CD4-positive, alpha-beta T cell treated with Interferon gamma for 1 hour (primary cell): Measurements from ENCODE around the gene TRIM62.
"Not testable (repeated sequence)": the region's sequence is repeated elsewhere in the genome, so short reads cannot be mapped to it uniquely, and the experiment has no call there.

ENCODE experiments used
- DNase-seq: peaks from one replicate; pipeline ENCODE4 v3.0.0-alpha.2; 2020

TRIM62 gene

GRCh38 chr1:33157131-33157530 lies 24.7 kb downstream of the TRIM62 start:
- no peak for DNase-seq

DNA sequence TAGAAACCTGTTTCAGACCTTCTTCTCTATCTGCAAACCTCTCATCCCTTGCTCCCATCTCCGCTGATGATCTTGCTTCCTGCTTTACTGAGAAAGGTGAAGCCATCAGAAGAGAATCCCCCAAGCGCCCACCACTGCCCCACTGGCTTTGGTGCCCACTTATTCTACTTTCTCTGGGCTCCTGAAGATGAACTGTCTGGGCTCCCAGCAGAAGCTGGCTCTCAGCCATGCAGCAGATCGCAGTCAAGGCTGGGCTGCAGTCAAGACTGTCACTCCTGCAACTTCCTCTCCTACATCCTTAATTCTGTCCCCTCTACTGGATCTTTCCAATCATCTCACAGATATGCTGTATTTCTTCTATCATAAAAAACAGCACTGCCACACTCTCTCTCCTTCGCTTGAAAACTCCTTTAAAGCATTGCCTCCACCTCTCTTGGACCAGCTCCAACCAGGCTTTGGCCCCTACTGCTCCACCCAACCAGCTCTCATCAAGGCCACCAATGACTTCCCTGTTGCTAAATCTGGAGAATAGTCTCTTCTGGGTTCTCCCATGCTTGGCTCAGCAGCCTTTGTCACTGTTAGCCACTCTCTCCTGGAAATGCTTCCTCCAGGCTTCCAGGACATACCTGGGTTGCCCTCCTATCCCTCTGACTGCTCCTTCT lies 25.8 kb downstream of the TRIM62 start:
- DNase-seq: no peak

DNA sequence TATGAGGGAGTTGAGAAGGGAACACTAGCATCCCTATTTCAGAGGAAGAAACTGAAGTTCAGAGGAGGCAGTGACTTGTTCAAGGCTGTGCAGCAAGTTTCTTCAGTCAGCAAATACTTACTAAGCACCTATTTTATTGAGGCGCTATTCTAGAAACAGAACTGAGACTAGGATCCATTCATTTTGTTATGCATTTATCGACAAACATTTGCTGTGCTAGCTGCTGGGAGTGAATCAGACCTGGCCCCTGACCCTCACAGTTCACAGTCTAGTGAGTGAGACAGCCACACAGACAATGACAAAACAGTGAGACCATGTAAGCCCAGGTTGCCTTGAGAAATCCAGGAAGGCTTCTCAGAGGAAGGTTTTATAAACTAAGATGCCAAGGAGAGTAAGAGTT lies 28.2 kb downstream of the TRIM62 start:
- no peak for DNase-seq

DNA sequence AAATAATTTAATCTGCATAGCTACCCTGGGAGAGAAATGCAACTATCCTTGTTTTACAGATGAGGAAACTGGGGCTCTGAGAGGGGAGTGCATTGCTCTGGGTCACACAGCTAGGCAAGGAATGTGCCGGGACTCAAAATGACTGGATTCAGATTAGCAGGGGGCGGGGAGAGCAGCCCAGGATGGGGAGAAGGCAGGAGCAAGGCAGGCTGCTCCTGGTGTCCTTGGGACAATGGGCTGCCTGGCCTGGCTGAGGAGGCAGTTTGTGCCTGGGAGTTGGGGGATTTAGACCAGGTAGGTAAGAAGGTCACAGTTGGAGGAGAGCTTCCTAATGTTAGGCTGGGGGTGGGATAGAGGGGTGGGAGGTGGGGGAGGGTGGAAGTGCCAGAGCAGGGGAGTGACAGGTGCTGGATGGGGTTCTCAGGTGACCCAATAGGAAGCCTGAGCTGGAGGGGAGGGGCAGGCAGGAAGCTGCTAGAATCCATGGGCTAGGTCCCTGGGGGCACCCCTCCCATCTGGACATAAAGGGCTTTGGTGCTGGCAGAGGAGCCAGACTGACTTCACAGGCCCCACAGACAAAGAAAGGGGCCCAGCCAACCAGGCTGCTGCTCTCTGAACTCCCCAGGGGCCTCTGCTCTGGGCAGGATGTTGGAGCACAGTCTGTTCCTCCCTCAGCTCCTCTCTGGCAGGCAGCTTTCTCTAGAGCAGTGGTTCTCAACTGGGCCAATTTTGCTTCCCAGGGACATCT lies 29.0 kb downstream of the TRIM62 start:
- DNase-seq: no peak

- no peak for DNase-seq
These were observed 30.7 kb downstream of the TRIM62 start for GRCh38 chr1:33151116-33151515.

DNA sequence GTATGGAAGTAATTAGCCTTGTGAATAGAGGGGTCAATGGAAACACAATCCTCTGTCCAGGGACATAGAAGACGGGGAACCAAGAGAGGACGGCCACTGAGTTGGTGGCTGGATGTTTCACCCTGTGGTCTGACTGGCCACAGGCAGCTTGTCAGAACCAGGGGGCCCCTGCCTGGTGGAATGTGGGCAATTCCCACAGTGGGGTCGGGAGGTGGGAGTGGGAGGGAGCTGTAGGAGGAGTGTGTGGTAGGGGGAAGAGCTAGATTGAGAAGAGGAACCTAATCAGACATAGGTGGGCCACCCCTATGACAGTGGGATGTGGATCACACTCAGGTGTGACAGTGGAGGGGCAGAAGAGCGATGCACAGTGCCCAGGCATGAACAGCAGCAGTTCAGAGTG lies 31.3 kb downstream of the TRIM62 start:
- DNase-seq: no peak

- no peak for DNase-seq
These were observed 32.2 kb downstream of the TRIM62 start for GRCh38 chr1:33149453-33150190.

- DNase-seq: no peak
These were observed 33.2 kb downstream of the TRIM62 start for GRCh38 chr1:33148615-33149014.

DNA sequence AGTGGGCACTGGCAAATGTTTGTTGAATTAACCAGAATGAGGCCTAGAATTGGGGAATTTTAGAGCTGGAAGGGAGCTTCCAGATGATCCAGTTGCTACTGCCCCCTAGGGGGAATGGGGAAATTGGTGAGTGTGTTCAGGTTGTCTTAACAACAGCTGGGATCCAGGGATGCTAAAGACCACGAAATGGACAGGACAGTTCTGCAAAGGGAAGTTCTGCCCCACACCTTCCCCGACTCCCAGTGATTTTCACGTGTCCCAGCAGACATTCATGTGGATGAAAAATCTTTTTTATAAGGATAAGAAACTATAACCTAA lies 33.9 kb downstream of the TRIM62 start:
- no peak for DNase-seq

DNA sequence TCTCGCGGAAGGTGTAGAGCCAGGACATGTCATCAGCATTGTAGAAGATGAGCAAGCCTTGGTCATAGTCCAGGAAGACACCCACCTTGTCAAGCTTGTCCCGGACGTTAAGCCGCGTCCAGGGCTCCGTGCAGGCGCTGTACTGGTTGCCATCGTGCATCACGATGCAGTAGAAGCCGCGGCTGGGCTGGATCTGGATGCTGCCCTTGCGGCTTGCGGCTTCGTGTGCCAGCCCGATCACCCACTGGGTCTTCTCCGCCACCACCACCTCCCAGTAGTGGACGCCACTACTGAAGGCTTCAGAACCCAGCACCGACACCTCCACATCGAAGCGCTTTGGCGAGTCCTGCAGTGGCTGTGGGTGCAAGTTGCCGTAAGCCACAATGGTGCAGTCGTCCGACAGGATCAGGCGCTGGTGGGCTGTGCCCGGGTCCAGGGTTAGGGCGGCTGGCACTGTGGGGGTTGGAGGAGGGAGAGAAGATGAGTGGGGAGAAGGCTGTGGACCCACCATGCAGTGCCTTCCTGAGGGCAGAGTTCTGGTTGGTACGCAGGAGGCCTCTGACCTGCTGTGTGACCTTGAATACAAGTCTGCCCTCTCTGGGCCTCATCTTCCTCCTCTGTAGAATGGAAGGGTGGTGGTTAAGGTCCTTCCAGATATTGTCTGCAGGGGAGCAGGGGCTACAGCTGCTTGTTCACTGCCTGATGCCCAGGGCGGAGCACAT lies 34.4 kb downstream of the TRIM62 start:
- no peak for DNase-seq

- DNase-seq: no peak
These were observed 35.8 kb downstream of the TRIM62 start for GRCh38 chr1:33146003-33146402.

GRCh38 chr1:33143698-33144097 lies 38.1 kb downstream of the TRIM62 start:
- DNase-seq: no peak

- no peak for DNase-seq
These were observed 38.7 kb downstream of the TRIM62 start for GRCh38 chr1:33143176-33143575.

- no peak for DNase-seq
These were observed 39.3 kb downstream of the TRIM62 start for GRCh38 chr1:33142483-33143064.

DNA sequence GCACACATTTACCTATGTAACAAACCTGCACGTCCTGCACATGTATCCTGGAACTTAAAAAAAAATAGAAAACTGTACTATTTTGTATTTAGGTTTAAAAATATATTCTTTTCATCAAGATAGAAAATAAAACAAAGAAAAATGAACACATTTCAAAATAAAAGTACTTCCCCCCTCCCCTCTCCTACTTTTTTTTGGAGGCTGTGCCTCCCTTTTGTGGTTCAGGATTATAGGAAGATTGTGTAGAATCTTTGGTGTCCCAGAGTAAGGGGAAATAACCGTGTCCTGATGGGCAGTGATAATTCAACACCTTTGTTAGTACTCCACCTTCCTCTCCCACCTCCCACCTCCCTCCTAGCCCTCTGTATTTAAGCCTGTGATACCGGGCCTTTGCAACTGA lies 40.1 kb downstream of the TRIM62 start:
- DNase-seq: no peak

- no peak for DNase-seq
These were observed 40.6 kb downstream of the TRIM62 start for GRCh38 chr1:33141216-33141615.

- no peak for DNase-seq
These were observed 41.4 kb downstream of the TRIM62 start for GRCh38 chr1:33140153-33141149.

DNA sequence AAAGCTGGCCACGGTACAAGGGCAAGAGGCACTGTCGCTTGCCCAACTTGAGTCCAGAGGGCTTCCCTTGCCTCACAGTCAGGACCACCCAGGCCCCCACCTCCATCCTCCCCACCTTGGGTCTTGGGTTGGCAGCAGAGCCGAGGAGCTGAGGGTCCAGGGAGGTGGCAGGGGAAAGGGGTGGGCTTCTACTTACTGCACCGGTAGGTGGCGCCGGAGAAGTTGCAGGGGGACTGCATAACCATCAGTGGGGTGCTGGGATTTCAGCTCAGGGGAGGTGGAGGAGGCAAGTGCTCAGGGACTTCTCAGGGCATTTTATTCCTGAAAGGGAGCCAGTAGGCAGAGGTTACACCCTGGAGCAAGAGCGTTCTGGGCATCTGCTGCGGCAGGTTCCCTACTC lies 44.0 kb downstream of the TRIM62 start:
- peak; percentile 10 for DNase-seq

DNA sequence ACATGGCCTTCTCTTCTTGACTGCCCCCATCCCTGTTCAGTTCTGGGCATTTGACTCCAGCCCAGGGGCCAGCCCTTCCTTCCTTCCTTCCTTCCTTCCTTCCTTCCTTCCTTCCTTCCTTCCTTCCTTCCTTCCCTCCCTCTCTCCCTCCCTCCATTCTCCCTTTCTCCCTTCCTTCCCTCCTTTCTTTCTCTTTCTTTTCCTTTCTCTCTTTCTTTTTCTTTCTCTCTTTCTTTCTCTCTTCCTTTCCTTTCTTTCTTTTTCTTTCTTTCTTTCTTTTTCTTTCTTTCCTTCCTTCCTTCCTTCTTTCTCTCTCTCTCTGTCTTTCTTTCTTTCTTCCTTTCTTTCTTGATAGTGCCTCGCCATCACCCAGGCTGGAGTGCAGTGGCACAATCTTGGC lies 45.8 kb downstream of the TRIM62 start:
- not testable (repeated sequence) for DNase-seq

DNA sequence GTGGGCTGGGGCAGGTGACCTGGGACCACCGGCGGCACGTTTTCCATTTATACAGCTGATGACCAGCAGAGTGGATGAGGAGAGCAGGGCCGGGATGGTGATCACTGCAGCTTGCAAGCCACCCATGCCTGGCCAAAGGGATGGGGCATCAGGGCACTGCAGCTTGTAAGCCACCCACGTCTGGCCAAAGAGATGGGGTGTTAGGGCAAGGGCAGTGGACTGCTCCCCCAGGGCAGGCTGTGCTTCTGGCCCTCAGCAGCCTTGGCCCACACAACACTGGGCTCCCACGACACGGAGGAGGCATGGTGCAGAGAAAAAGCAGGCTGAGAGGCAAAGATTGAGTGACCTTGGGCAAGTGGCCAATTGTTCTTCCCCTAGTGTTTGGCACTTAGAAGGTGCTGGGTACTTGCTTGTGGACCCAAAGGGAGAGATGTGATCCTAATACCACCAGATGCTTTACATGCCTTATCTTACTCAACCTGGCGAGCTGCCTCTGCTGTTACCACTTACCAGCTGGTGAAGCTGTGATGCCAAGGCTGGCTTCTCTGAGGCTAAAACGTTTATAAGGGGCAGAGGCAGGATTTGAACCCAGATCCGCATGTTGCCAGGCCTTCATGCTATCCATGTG lies 48.3 kb downstream of the TRIM62 start:
- no peak for DNase-seq

GRCh38 chr1:33132549-33132948 lies 49.3 kb downstream of the TRIM62 start:
- no peak for DNase-seq
